PC-3 (cell line): ENCODE data around the gene DHDDS. TPM values are rescaled to one million over a fixed set of nuclear protein-coding genes. Genes with fewer than 3 reads are reported as not detected.

ENCODE experiments used
- ATAC-seq: fragments of 200-7000 bp; cut with Tn5 transposase; 2 replicates; pipeline ENCODE4 v1.9.1; 2020; ENCODE audit warnings: mild to moderate bottlenecking, moderate library complexity
- BruUV-seq: library from RNA; stranded (reverse); fragments of 400-500 nt; replicated peaks from 2 replicates; lab custom pipeline; 2021; lab: Mats Ljungman, UMichigan
- CTCF ChIA-PET: fragments of 300-600 bp; sonication (Branson Sonifier 250); formaldehyde crosslinking; loops from one replicate; lab custom pipeline; 2022; ENCODE audit warnings: antibody characterized with exemption; lab: Charles Lee
- POLR2A ChIA-PET: fragments of 300-600 bp; sonication (Branson Sonifier 250); formaldehyde crosslinking; loops from one replicate; lab custom pipeline; 2022; ENCODE audit warnings: antibody characterized with exemption; ENCODE audit not compliant: unreplicated experiment; lab: Charles Lee
- DNase-seq: peaks from one replicate; pipeline ENCODE4 v3.0.0-alpha.2; 2015
- H2AFZ ChIP-seq: fragments of 300-600 bp; sonication (generic); 2 replicates; pipeline ENCODE4 v1.6.0; 2016; ENCODE audit warnings: antibody characterized with exemption, low read length
- H3F3A ChIP-seq: fragments of 300-600 bp; sonication (generic); one replicate; pipeline ENCODE4 v1.6.0; 2017; ENCODE audit warnings: antibody characterized with exemption, low read length, control low read depth, mild to moderate bottlenecking; ENCODE audit not compliant: unreplicated experiment
- H3K27ac ChIP-seq: fragments of 300-600 bp; sonication (generic); 2 replicates; pipeline ENCODE4 v1.5.1; 2016; ENCODE audit warnings: mild to moderate bottlenecking, low read length
- H3K27me3 ChIP-seq: fragments of 300-600 bp; sonication (generic); 2 replicates; pipeline ENCODE4 v1.6.1; 2016; ENCODE audit warnings: low read length, mixed read lengths
- H3K36me3 ChIP-seq: fragments of 300-600 bp; sonication (generic); 2 replicates; pipeline ENCODE4 v1.6.1; 2016; ENCODE audit warnings: low read depth, mixed run types, low read length, mixed read lengths
- H3K4me1 ChIP-seq: fragments of 300-600 bp; sonication (generic); 2 replicates; pipeline ENCODE4 v1.5.1; 2016; ENCODE audit warnings: low read length; ENCODE audit not compliant: insufficient read depth
- H3K4me2 ChIP-seq: fragments of 300-600 bp; sonication (generic); 2 replicates; pipeline ENCODE4 v1.6.0; 2016; ENCODE audit warnings: low read length
- H3K4me3 ChIP-seq: fragments of 300-600 bp; sonication (generic); 2 replicates; pipeline ENCODE4 v1.5.1; 2016; ENCODE audit warnings: mild to moderate bottlenecking, low read length, mixed read lengths
- H3K79me2 ChIP-seq: fragments of 300-600 bp; sonication (generic); 2 replicates; pipeline ENCODE4 v1.6.1; 2017; ENCODE audit warnings: low read length, mixed read lengths
- H3K9ac ChIP-seq: fragments of 300-600 bp; sonication (generic); 2 replicates; pipeline ENCODE4 v1.6.0; 2016; ENCODE audit warnings: mild to moderate bottlenecking, low read length
- H3K9me2 ChIP-seq: fragments of 300-600 bp; sonication (generic); replicated peaks from 2 replicates; pipeline ENCODE4 v1.6.1; 2016; ENCODE audit warnings: mixed run types, low read length, mixed read lengths
- H3K9me3 ChIP-seq: fragments of 300-600 bp; sonication (generic); 2 replicates; pipeline ENCODE4 v1.6.1; 2016; ENCODE audit warnings: low read length, mixed read lengths
- H4K20me1 ChIP-seq: fragments of 300-600 bp; sonication (generic); 2 replicates; pipeline ENCODE4 v1.6.1; 2016; ENCODE audit warnings: low read length, mixed read lengths
- CTCF ChIP-seq: fragments of 300-600 bp; sonication (generic); conservative IDR thresholded peaks from 2 replicates; pipeline ENCODE4 v1.5.1; 2017; ENCODE audit warnings: antibody characterized with exemption, low read depth, mild to moderate bottlenecking, low read length
- EZH2 ChIP-seq: fragments of 300-600 bp; sonication (generic); IDR thresholded peaks from one replicate; pipeline ENCODE4 v1.6.1; 2017; ENCODE audit warnings: antibody characterized with exemption, mild to moderate bottlenecking, low read length; ENCODE audit not compliant: unreplicated experiment
- EZH2phosphoT487 ChIP-seq: fragments of 300-600 bp; sonication (generic); IDR thresholded peaks from 2 replicates; pipeline ENCODE4 v1.6.1; 2018; ENCODE audit warnings: mild to moderate bottlenecking, antibody characterized with exemption, low read length, borderline replicate concordance
- intact Hi-C: fragments of 100-400 bp; cut with micrococcal nuclease; formaldehyde crosslinking; loops from 2 replicates; pipeline ENCODE4 v1.9.0; 2023
- total RNA-seq: library from RNA; depleted of rRNA; stranded (reverse); fragments of >200 nt; gene quantifications from 2 replicates; pipeline ENCODE4 v1.2.3, GENCODE V29; 2014

Gene DHDDS
- total RNA-seq, 1 experiment from 2014 or later = 49.6 TPM

GRCh38 chr1:26493267-26493666 lies 61.1 kb downstream of the DHDDS start:
- Histone ChIP-seq H3K4me1 (no peaks in the 10 kb centered on the region), H3K9me2 (no peaks in the 10 kb centered on the region), H3K9me3 (no peaks in the 10 kb centered on the region), H3K36me3 (no peaks in the 10 kb centered on the region), H3K4me2 (no peak overlapping the region), H3K27ac (no peak overlapping the region), H3K4me3 (no peak overlapping the region), H3F3A (no peaks in the 10 kb centered on the region), H4K20me1 (no peaks in the 10 kb centered on the region), H3K27me3 (no peaks in the 10 kb centered on the region), H2AFZ (no peak overlapping the region), H3K9ac (no peak overlapping the region), H3K79me2 (no peaks in the 10 kb centered on the region)
- BruUV-seq = no TSS peak
- no peak for ATAC-seq
- ChIA-PET CTCF (no interaction called here), POLR2A (no interaction called here)
- no peak for DNase-seq
- intact Hi-C loops = no loop called here
- TF ChIP-seq EZH2 (no peak), EZH2phosphoT487 (no peak), CTCF (no peak)

- intact Hi-C loops = no loop called here
- Histone ChIP-seq H4K20me1 (no peaks in the 10 kb centered on the region), H3K4me2 (no peak overlapping the region), H2AFZ (no peak overlapping the region), H3K9me3 (no peaks in the 10 kb centered on the region), H3K9ac (no peak overlapping the region), H3K4me1 (no peaks in the 10 kb centered on the region), H3K36me3 (no peaks in the 10 kb centered on the region), H3K27ac (no peak overlapping the region), H3K79me2 (no peaks in the 10 kb centered on the region), H3K9me2 (no peaks in the 10 kb centered on the region), H3F3A (no peaks in the 10 kb centered on the region), H3K4me3 (no peak overlapping the region), H3K27me3 (no peaks in the 10 kb centered on the region)
- ATAC-seq (no peak), DNase-seq (no peak)
- TF ChIP-seq CTCF = no peak
- TF ChIP-seq EZH2 = no peak
- TF ChIP-seq EZH2phosphoT487 = no peak
- CTCF ChIA-PET = no interaction called here
- POLR2A ChIA-PET = no interaction called here
- no TSS peak for BruUV-seq
Measured at GRCh38 chr1:26493938-26494337, 61.8 kb downstream of the DHDDS start.

- ChIA-PET CTCF (no interaction called here), POLR2A (no interaction called here)
- no peaks in the 10 kb centered on the region for H3K9me3 ChIP-seq
- intact Hi-C loops = no loop called here
- H3K27ac ChIP-seq = no peak overlapping the region
- H3K27me3 ChIP-seq = no peaks in the 10 kb centered on the region
- H3K9me2 ChIP-seq = no peaks in the 10 kb centered on the region
- BruUV-seq = no TSS peak
- no peak overlapping the region for H3K4me3 ChIP-seq
- H3F3A ChIP-seq = no peaks in the 10 kb centered on the region
- H3K4me2 ChIP-seq = no peak overlapping the region
- no peak overlapping the region for H2AFZ ChIP-seq
- H3K9ac ChIP-seq = no peak overlapping the region
- DNase-seq (no peak), ATAC-seq (no peak)
- no peak for TF ChIP-seq CTCF
- no peak for TF ChIP-seq EZH2
- TF ChIP-seq EZH2phosphoT487 = no peak
- peaks cover 17% of the 10 kb centered on the region for H3K4me1 ChIP-seq
- no peaks in the 10 kb centered on the region for H3K79me2 ChIP-seq
- no peaks in the 10 kb centered on the region for H3K36me3 ChIP-seq
- no peaks in the 10 kb centered on the region for H4K20me1 ChIP-seq
Measured at GRCh38 chr1:26496861-26497260, 64.7 kb downstream of the DHDDS start.
